Activated naive CD4-positive, alpha-beta T cell (primary cell): ENCODE results near the gene C3orf52.
A peak's percentile ranks its signal among the peaks of the same experiment; 100 is the strongest.

Source experiments
- DNase-seq, 4 experiments: peaks; one replicate each; lab custom pipeline; 2025; lab: John Stamatoyannopoulos, UW

C3orf52 gene

DNA sequence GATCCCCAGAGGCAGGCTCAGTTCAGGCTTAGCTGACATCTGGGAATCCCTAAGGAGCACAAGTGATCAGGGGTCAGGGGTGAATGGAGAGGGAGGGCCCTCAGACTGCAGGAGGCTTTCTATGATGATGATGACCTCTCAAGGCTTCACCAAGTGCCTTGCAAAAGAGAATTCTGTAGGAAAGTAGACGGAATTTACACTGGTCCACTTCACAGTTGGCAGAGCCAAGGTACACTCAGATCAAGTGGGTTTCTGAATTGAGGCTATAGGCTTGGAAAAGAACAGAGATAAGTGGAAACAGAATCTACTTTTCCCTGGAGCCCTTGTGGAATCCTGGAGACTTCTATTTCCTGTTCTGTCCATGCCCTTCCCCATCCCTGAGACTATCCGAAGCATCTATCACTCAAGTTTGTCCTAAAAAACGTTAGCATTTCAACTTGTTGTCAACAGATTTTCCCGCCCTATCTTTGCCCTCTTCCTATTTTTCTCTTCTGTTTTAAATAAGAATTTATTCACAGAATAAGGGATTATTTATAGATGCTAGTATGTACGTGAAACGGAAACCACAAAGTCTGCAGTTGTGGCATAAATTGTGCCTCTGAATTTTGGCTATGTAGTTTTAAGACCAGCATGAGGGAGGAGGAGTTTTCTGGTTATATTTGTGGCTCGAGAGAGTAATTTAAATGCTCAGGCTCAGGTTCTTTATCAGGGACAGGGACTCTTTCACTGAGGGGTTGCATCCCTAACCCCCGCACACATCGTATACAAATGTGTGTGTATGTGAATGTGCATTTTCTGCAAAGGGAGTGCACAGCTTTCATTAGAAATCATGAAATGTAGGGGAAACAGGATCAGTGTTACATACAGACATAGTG is 34.0 kb downstream of the C3orf52 start:
- DNase-seq = no peak

GRCh38 chr3:112121577-112122547 is 35.7 kb downstream of the C3orf52 start:
- no peak for DNase-seq

DNA sequence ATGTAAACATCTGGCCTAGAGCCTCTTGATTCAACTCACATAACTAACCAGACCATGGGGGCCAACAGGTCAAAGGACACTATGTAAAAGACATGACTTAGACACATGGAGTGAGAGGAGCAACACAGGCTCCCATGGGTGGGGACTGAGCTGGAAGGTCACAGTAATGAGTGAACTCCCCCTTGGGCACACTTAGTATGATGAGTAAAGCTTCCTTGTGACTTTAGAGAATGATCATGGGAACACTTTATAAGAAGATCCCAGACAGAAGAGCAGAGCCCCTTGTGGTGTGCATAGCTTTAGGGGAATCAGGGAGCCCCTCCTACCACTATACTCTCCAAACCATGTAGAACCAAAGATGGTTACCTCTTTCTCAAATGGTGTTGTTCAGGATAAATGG is 36.7 kb downstream of the C3orf52 start:
- no peak for DNase-seq

- DNase-seq = no peak
Observed at GRCh38 chr3:112123548-112123947, 37.4 kb downstream of the C3orf52 start.

- no peak for DNase-seq
Observed at GRCh38 chr3:112124907-112125607, 38.9 kb downstream of the C3orf52 start.

DNA sequence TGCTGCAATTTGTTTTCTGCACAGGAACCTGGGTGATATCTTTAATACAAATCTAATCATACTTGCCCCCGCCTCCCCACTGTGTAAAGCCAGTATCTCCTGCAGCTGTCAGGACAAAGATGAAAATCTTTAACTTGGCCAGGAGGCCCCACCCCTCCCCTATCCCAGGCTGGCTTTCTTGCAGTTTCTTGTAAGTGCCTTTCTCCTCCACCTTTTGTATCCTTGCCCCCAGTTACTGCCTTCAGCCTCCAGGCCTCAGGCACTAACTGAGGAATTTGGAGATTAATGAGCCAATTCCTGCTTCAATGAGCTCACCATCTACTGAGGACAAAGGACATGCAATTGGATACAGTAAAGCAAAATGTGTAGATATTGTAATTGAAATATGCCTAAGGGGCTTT is 40.3 kb downstream of the C3orf52 start:
- DNase-seq = no peak

- DNase-seq = no peak
Observed at GRCh38 chr3:112127522-112128494, 41.6 kb downstream of the C3orf52 start.

GRCh38 chr3:112128843-112129727 is 42.9 kb downstream of the C3orf52 start:
- peak in 2 of 4 experiments; percentile 18 to 21 for DNase-seq

GRCh38 chr3:112129925-112130637 is 43.9 kb downstream of the C3orf52 start:
- no peak for DNase-seq

GRCh38 chr3:112130638-112130993 is 44.4 kb downstream of the C3orf52 start:
- no peak for DNase-seq

GRCh38 chr3:112131111-112131510 is 44.9 kb downstream of the C3orf52 start:
- DNase-seq = no peak

- DNase-seq = no peak
Observed at GRCh38 chr3:112132088-112132487, 45.9 kb downstream of the C3orf52 start.

DNA sequence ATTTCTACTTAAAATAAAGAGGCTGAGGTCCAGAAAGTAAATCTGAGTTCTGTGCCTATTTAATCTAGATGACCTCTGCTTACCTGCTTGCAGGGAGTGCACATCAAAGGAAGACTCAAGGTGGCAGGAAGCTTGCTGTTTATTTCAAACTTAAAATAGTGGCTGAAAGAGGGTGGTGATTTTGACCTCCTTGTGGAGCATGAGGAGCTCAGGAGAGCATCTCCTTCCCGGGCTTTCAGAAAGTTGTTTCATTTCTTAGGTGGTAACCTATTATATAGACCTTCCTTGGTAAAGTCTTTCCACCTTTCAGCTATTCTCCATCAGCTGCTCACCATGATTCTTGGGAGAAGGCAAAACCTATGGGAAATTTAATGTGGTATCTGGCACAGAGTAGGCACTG is 46.4 kb downstream of the C3orf52 start:
- DNase-seq = no peak

DNA sequence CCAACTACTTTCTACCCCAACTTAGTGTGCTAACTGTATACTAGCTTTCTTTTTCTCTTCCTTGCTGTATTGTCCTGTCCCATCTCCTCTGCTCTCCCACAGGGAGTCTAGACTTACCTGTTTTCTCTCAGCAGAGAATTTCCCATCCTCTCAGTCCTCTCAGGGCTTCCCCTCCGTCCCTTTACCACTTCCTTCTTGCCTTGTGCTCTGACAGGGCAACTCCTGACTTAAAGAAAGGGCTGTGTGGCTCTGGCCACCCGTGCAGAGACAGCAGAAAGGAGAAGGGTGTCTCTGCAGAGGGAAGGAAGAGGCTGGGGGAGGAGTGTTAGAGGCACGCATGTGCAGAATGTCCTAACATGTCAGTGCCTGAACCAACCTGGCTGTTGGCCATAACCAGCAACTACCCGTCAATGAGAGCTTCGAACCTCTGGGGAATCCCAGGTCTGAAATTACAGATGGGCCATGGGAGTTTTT is 46.8 kb downstream of the C3orf52 start, which contains the start of gene GCSAM:
GCSAM (minus strand) TSS at position 274 of the 474 bp plus-strand sequence; CDS start at position 146, 128 bp downstream.
- peak in 2 of 4 experiments; percentile 23 to 45 for DNase-seq

GRCh38 chr3:112133626-112134334 is 47.6 kb downstream of the C3orf52 start:
- DNase-seq = no peak

DNA sequence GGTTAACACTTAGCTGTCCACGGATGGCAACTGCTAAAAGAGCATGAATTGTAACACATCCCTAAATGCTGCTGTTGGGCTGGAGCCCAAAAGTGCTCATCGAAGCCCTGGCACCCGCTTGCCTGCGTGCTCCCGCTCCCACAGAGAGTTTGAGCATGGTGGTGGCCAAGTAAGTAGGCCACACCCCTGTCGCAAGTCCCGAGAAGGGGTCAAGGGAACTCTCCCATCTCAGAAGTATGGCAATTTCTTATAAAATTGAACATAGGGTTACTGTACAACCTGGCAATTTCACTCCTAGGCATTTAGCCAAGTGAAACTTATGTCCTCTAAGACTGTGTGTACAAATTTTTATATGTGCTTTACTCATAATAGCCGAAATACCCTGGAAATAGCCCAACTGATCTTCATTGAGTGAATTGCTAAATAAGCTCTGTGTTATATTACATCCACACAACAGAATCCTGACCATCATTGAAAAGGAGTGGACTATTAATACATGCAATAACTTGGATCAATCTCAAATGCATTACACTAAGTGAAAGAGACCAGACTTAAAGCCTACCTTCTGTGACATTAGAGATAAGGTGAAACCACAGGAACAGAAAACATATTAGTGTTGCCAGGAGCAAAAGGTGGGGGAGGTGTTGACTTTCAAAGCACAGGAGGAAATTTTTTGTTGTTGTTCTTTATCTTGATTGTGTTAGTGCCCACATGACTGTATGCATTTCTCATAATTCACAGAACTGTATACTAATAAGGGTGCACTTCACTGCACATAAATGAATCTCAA is 48.3 kb downstream of the C3orf52 start:
- no peak for DNase-seq

DNA sequence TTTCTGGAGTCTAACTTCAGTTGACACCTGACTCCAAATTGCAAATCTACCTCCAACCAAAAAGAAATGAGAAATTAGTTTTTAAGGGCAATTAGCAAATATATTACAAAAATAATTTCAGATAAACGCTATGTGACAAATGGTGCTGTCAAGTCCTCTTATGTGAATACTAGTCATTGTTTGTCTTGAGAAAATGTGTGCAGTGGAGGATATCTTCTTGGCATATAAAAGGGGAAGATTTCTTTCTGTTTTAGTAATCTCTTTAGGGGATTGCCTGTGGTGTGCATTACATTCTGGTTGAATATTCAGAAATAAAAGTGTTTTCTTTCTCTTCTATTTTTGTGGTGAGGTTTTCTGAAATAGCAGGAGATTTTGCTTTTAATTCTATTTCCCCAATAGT is 49.9 kb downstream of the C3orf52 start:
- DNase-seq = no peak
